Measurements from ENCODE around the gene YAF2.

DNA sequence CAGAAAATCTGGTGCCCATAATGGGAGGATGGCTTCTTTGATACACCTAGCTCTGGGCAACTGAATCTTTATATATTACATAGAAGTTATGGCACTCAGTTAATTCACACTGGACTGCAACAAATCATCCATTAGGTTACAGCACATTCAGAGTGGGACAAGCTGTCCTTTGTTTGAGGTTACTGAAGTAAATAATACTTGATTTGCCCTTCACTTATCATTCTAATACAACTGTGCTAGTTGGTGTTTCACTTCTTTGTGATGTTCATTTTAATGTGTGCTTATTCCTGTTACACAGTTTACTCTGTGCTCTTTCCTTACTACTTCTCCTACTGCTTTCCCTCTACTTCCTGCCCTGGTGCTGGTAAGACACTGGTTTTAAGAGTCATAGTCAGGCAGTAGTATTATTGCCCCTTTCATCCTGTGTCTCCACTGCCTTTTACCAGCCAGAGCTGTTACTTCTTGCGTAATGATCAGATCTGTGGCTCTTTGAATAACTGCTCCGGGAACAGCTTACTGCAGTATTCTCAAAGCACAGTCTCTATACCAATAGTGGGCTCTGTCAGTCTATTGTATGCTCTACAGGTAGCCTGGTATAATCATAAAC is 57.0 kb downstream of the YAF2 start:
- TF ChIP-seq, protein P1, sequence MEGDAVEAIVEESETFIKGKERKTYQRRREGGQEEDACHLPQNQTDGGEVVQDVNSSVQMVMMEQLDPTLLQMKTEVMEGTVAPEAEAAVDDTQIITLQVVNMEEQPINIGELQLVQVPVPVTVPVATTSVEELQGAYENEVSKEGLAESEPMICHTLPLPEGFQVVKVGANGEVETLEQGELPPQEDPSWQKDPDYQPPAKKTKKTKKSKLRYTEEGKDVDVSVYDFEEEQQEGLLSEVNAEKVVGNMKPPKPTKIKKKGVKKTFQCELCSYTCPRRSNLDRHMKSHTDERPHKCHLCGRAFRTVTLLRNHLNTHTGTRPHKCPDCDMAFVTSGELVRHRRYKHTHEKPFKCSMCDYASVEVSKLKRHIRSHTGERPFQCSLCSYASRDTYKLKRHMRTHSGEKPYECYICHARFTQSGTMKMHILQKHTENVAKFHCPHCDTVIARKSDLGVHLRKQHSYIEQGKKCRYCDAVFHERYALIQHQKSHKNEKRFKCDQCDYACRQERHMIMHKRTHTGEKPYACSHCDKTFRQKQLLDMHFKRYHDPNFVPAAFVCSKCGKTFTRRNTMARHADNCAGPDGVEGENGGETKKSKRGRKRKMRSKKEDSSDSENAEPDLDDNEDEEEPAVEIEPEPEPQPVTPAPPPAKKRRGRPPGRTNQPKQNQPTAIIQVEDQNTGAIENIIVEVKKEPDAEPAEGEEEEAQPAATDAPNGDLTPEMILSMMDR (IDR thresholded peaks at IDR 0.05; ENCODE audit: poor library complexity) = no peak
- TF ChIP-seq EZH2 (IDR thresholded peaks at IDR 0.05; ENCODE audit: borderline replicate concordance) (no peak), EZH2phosphoT487 (IDR thresholded peaks at IDR 0.05; ENCODE audit: low read depth, severe bottlenecking, unreplicated experiment) (no peak)
